HepG2 (cell line): ENCODE results near the gene ACADS. TPM values are rescaled to one million over a fixed set of nuclear protein-coding genes. Genes with fewer than 3 reads are reported as not detected.
A peak's percentile ranks its signal among the peaks of the same experiment; 100 is the strongest.

ENCODE experiments used
- BCL3 ChIP-seq: sonication (generic); formaldehyde crosslinking; IDR thresholded peaks from 2 replicates; pipeline ENCODE4 v1.5.1; 2020; ENCODE audit warnings: mild to moderate bottlenecking, missing genetic modification reagents, moderate library complexity
- CAMTA2 ChIP-seq: sonication (generic); formaldehyde crosslinking; IDR thresholded peaks from 2 replicates; pipeline ENCODE4 v1.4.0; 2020; ENCODE audit warnings: mild to moderate bottlenecking, missing genetic modification reagents, borderline replicate concordance
- ELF1 ChIP-seq: sonication (generic); formaldehyde crosslinking; IDR thresholded peaks from 2 replicates; pipeline ENCODE4 v1.4.0; 2020; ENCODE audit warnings: missing genetic modification reagents
- ELF3 ChIP-seq: IDR thresholded peaks from 2 replicates; pipeline ENCODE4 v1.6.1; 2016; ENCODE audit warnings: missing genetic modification reagents, missing compliant biosample characterization
- FOXJ3 ChIP-seq: sonication (generic); formaldehyde crosslinking; IDR thresholded peaks from 2 replicates; pipeline ENCODE4 v1.4.0; 2020; ENCODE audit warnings: missing genetic modification reagents, mild to moderate bottlenecking, borderline replicate concordance
- KDM5A ChIP-seq: fragments of 200-600 bp; sonication (generic); IDR thresholded peaks from 2 replicates; pipeline ENCODE4 v1.7.0; 2018; ENCODE audit warnings: antibody characterized with exemption, mild to moderate bottlenecking, low read length, borderline replicate concordance
- NFYC ChIP-seq: IDR thresholded peaks from 2 replicates; pipeline ENCODE4 v1.6.1; 2016; ENCODE audit warnings: missing genetic modification reagents, missing compliant biosample characterization
- NPAS2 ChIP-seq: sonication (generic); formaldehyde crosslinking; IDR thresholded peaks from 2 replicates; pipeline ENCODE4 v1.8.0; 2022; ENCODE audit warnings: mild to moderate bottlenecking, missing genetic modification reagents, borderline replicate concordance
- POLR2G ChIP-seq: fragments of 200-400 bp; formaldehyde crosslinking; IDR thresholded peaks from 2 replicates; pipeline ENCODE4 v1.6.1; 2018; ENCODE audit warnings: mild to moderate bottlenecking, low read depth, low read length, moderate library complexity
- RFX1 ChIP-seq: fragments of 450-650 bp; IDR thresholded peaks from 2 replicates; pipeline ENCODE4 v1.6.1; 2017
- ZBTB37 ChIP-seq: sonication (generic); formaldehyde crosslinking; IDR thresholded peaks from 2 replicates; pipeline ENCODE4 v1.4.0; 2020; ENCODE audit warnings: mild to moderate bottlenecking, missing genetic modification reagents
- ZBTB7B ChIP-seq: sonication (generic); formaldehyde crosslinking; IDR thresholded peaks from 2 replicates; pipeline ENCODE4 v1.4.0; 2020; ENCODE audit warnings: missing genetic modification reagents
- ZFY ChIP-seq: sonication (generic); formaldehyde crosslinking; IDR thresholded peaks from 2 replicates; pipeline ENCODE4 v1.4.0; 2020; ENCODE audit warnings: missing genetic modification reagents
- ZHX1 ChIP-seq: sonication (generic); formaldehyde crosslinking; IDR thresholded peaks from 2 replicates; pipeline ENCODE4 v1.8.1; 2022; ENCODE audit warnings: low read depth, mild to moderate bottlenecking, missing genetic modification reagents
- ZNF331 ChIP-seq: sonication (generic); formaldehyde crosslinking; IDR thresholded peaks from 2 replicates; pipeline ENCODE4 v1.4.0; 2020; ENCODE audit warnings: missing genetic modification reagents
- ZNF614 ChIP-seq: IDR thresholded peaks from 2 replicates; pipeline ENCODE4 v1.6.1; 2018; ENCODE audit warnings: missing biosample characterization, missing genetic modification reagents, inconsistent platforms, borderline replicate concordance
- ZSCAN21 ChIP-seq: sonication (generic); formaldehyde crosslinking; IDR thresholded peaks from 2 replicates; pipeline ENCODE4 v1.8.0; 2022; ENCODE audit warnings: mild to moderate bottlenecking, missing genetic modification reagents, moderate library complexity, borderline replicate concordance
- ZSCAN25 ChIP-seq: sonication (generic); formaldehyde crosslinking; IDR thresholded peaks from 2 replicates; pipeline ENCODE4 v1.8.0; 2022; ENCODE audit warnings: mild to moderate bottlenecking, missing genetic modification reagents
- polyA plus RNA-seq, 8 experiments: library from polyadenylated mRNA; depleted of rRNA in 3 of 8; stranded (reverse) in 7 of 8; unstranded in 1 of 8; fragments of >200 nt; fragmentation: Illumina TruSeq in 4 of 8; extraction: Trizol in 4 of 8; gene quantifications; 2 replicates each; pipeline versions ENCODE4 v1.2.1 to v1.2.3, GENCODE V29; 2011 to 2016; ENCODE audit warnings: low read depth in 4 of 8, missing spikeins in 1 of 8, mixed read lengths in 1 of 8; ENCODE audit not compliant: insufficient read depth in 1 of 8
- total RNA-seq, 5 experiments: library from RNA; depleted of rRNA; stranded (reverse); fragments of >200 nt; fragmentation: Illumina TruSeq; extraction: Trizol; gene quantifications; 2 replicates each; pipeline ENCODE4 v1.2.3, GENCODE V29; 2016; ENCODE audit warnings: low read depth in 1 of 5
- TF ChIP-seq, protein P1 (sequence below): sonication (generic); formaldehyde crosslinking; IDR thresholded peaks from 2 replicates; pipeline ENCODE4 v1.5.1; 2020; ENCODE audit warnings: missing genetic modification reagents, mild to moderate bottlenecking, borderline replicate concordance

Gene ACADS
- total and polyA plus RNA-seq, 2 of the 13 experiments (the other 11 are each of a cell fraction or from before 2014, with no cell fraction given): 17.4 to 27.7 TPM

DNA sequence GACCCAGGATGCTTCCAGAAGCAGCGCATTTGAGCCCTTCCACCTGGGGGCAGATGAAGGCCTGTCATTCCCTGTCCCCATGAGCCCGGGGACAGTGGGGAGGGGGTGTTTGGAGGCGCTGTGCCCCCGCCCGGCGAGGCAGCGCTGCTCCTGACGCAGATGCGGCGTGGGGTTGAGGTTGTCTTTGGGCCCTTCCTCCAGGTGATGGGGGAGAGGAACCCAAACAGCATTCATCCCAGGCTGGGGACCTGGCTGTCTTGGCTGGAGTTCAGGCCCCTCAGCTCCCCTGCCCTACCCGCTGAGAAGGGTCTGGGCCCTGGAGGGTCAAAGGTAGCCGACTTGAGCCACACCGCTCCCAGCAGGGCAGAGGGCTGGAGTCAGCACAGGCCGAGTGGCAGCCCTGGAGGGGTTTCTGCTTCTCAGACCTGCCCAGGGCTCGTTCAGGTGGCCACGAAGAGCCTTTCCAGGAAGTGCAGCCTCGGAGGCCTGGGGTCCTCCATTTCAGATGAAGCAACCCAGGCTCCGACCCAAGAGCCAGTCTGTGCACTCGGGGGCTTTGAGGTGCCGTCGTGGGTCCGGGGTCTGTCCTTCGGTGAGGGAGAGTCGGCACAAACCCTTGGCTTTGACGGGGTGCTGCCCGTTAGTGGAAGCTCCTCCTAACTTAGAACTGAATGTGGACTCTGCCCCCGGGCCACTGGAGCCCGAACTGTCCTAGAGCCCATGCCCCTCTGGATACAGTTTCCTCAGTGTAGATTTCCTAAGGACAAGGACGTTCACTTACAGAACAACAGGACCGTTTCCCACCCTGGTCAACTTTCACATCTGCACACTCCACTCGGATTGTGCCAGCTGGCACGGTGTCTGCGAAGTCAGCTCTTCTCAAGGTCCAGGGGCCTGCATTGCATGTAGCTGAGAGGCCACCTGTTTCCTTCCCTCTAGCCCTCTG lies 16.1 kb downstream of the ACADS start (continued):
- TF ChIP-seq ZBTB37 (CRISPR knock-in tag): no peak
- no peak for TF ChIP-seq NPAS2 (CRISPR knock-in tag)
- TF ChIP-seq RFX1: no peak
- TF ChIP-seq, protein P1, sequence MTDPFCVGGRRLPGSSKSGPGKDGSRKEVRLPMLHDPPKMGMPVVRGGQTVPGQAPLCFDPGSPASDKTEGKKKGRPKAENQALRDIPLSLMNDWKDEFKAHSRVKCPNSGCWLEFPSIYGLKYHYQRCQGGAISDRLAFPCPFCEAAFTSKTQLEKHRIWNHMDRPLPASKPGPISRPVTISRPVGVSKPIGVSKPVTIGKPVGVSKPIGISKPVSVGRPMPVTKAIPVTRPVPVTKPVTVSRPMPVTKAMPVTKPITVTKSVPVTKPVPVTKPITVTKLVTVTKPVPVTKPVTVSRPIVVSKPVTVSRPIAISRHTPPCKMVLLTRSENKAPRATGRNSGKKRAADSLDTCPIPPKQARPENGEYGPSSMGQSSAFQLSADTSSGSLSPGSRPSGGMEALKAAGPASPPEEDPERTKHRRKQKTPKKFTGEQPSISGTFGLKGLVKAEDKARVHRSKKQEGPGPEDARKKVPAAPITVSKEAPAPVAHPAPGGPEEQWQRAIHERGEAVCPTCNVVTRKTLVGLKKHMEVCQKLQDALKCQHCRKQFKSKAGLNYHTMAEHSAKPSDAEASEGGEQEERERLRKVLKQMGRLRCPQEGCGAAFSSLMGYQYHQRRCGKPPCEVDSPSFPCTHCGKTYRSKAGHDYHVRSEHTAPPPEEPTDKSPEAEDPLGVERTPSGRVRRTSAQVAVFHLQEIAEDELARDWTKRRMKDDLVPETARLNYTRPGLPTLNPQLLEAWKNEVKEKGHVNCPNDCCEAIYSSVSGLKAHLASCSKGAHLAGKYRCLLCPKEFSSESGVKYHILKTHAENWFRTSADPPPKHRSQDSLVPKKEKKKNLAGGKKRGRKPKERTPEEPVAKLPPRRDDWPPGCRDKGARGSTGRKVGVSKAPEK (CRISPR knock-in tag): no peak
- TF ChIP-seq ZFY (CRISPR knock-in tag): peak; percentile 47
- no peak for TF ChIP-seq ZHX1
- no peak for TF ChIP-seq FOXJ3 (CRISPR knock-in tag)
- no peak for TF ChIP-seq ZNF614 (CRISPR knock-in tag)
- 0 out of 2 replicates have a peak, but pooled peaks have one; percentile 33 for TF ChIP-seq ELF3 (CRISPR knock-in tag)
- peak; percentile 27; the same call in 1 of the 2 replicates for TF ChIP-seq ZBTB7B (CRISPR knock-in tag)
- no peak for TF ChIP-seq KDM5A
- 0 out of 2 replicates have a peak, but pooled peaks have one; percentile 56 for TF ChIP-seq POLR2G
- peak; percentile 67 for TF ChIP-seq ELF1 (CRISPR knock-in tag)
- 0 out of 2 replicates have a peak, but pooled peaks have one; percentile 46 for TF ChIP-seq BCL3 (CRISPR knock-in tag)
- 0 out of 2 replicates have a peak, but pooled peaks have one; percentile 30 for TF ChIP-seq CAMTA2
- TF ChIP-seq ZSCAN25 (CRISPR knock-in tag): 0 out of 2 replicates have a peak, but pooled peaks have one; percentile 30
- TF ChIP-seq ZSCAN21: no peak
- TF ChIP-seq ZNF331 (CRISPR knock-in tag): 0 out of 2 replicates have a peak, but pooled peaks have one; percentile 23
- TF ChIP-seq NFYC (CRISPR knock-in tag): no peak
